HG02678 (cell line): ENCODE data around the gene CRACDL.
"Not testable (repeated sequence)": the region's sequence is repeated elsewhere in the genome, so short reads cannot be mapped to it uniquely, and the experiment has no call there.

Source experiments
- ATAC-seq: cut with Tn5 transposase; IDR thresholded peaks from one replicate; pipeline ENCODE4 v1.9.1; 2021; ENCODE audit warnings: mild to moderate bottlenecking, moderate library complexity; ENCODE audit not compliant: unreplicated experiment

CRACDL gene

GRCh38 chr2:98891591-98891990 lies 44.4 kb downstream of the CRACDL start:
- ATAC-seq, result no peak

- ATAC-seq, result no peak
These were observed 49.9 kb downstream of the CRACDL start for GRCh38 chr2:98886066-98886554.

- ATAC-seq, result no peak
These were observed 51.4 kb downstream of the CRACDL start for GRCh38 chr2:98884658-98885057.

- ATAC-seq, result no peak
These were observed 52.2 kb downstream of the CRACDL start for GRCh38 chr2:98883780-98884211.

GRCh38 chr2:98882971-98883779 lies 52.9 kb downstream of the CRACDL start:
- no peak for ATAC-seq

GRCh38 chr2:98882368-98882767 lies 53.7 kb downstream of the CRACDL start:
- ATAC-seq, result no peak

- ATAC-seq, result no peak
These were observed 54.8 kb downstream of the CRACDL start for GRCh38 chr2:98881153-98881650.

GRCh38 chr2:98880266-98881152 lies 55.5 kb downstream of the CRACDL start:
- no peak for ATAC-seq

GRCh38 chr2:98877658-98878057 lies 58.4 kb downstream of the CRACDL start:
- ATAC-seq, result not testable (repeated sequence)

GRCh38 chr2:98876741-98877140 lies 59.3 kb downstream of the CRACDL start:
- no peak for ATAC-seq

- no peak for ATAC-seq
These were observed 60.3 kb downstream of the CRACDL start for GRCh38 chr2:98875746-98876145.

- no peak for ATAC-seq
These were observed 60.8 kb downstream of the CRACDL start for GRCh38 chr2:98875081-98875728.

- no peak for ATAC-seq
These were observed 61.8 kb downstream of the CRACDL start for GRCh38 chr2:98874186-98874689.

- ATAC-seq, result no peak
These were observed 63.5 kb downstream of the CRACDL start for GRCh38 chr2:98872526-98872925.

- no peak for ATAC-seq
These were observed 64.5 kb downstream of the CRACDL start for GRCh38 chr2:98871506-98871905.

- no peak for ATAC-seq
These were observed 65.4 kb downstream of the CRACDL start for GRCh38 chr2:98870516-98871158.

GRCh38 chr2:98869870-98870269 lies 66.2 kb downstream of the CRACDL start:
- no peak for ATAC-seq

GRCh38 chr2:98869272-98869641 lies 66.8 kb downstream of the CRACDL start:
- no peak for ATAC-seq

GRCh38 chr2:98868548-98869271 lies 67.3 kb downstream of the CRACDL start:
- no peak for ATAC-seq
